ENCODE results near the gene PRKAG2.

The PRKAG2 gene

DNA sequence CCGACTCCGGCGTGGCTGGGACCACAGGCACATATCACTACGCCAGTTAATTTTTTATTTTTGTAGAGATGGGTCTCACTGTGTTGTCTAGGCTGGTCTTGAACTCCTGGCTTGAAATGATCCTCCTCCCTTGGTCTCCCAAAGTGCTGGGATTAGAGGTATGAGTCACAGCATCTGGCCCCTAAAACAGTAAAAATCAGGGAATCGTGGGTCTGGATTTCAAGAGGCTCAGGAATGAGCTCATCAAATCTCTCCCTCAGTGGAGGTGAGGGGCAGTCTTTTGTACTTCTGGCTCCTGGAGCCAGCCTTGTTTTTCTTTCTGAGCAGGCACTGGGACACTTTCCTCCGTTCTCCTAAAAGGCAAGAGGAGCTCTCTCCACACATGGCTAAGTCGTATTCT lies 325.1 kb downstream of the PRKAG2 start:
- TF ChIP-seq, protein P1, sequence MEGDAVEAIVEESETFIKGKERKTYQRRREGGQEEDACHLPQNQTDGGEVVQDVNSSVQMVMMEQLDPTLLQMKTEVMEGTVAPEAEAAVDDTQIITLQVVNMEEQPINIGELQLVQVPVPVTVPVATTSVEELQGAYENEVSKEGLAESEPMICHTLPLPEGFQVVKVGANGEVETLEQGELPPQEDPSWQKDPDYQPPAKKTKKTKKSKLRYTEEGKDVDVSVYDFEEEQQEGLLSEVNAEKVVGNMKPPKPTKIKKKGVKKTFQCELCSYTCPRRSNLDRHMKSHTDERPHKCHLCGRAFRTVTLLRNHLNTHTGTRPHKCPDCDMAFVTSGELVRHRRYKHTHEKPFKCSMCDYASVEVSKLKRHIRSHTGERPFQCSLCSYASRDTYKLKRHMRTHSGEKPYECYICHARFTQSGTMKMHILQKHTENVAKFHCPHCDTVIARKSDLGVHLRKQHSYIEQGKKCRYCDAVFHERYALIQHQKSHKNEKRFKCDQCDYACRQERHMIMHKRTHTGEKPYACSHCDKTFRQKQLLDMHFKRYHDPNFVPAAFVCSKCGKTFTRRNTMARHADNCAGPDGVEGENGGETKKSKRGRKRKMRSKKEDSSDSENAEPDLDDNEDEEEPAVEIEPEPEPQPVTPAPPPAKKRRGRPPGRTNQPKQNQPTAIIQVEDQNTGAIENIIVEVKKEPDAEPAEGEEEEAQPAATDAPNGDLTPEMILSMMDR (IDR thresholded peaks at IDR 0.05): no peak
- no peak for DNase-seq (ENCODE audit: low spot score)
- Histone ChIP-seq H3K27ac (no peak overlapping the region), H3K4me3 (no peak overlapping the region)

- Histone ChIP-seq H3K27ac (no peak overlapping the region), H3K4me3 (no peak overlapping the region)
- no peak for DNase-seq (ENCODE audit: low spot score)
- TF ChIP-seq, protein P1 (IDR thresholded peaks at IDR 0.05): no peak
Observed at GRCh38 chr7:151550656-151551286, 326.1 kb downstream of the PRKAG2 start.

- TF ChIP-seq, protein P1 (IDR thresholded peaks at IDR 0.05): no peak
- Histone ChIP-seq H3K27ac (no peak overlapping the region), H3K4me3 (no peak overlapping the region)
- DNase-seq (ENCODE audit: low spot score): no peak
Observed at GRCh38 chr7:151549644-151550043, 327.3 kb downstream of the PRKAG2 start.

- no peak for DNase-seq (ENCODE audit: low spot score)
- H3K27ac ChIP-seq: no peak overlapping the region
- TF ChIP-seq, protein P1 (IDR thresholded peaks at IDR 0.05): no peak
- no peak overlapping the region for H3K4me3 ChIP-seq
Observed at GRCh38 chr7:151549083-151549482, 327.8 kb downstream of the PRKAG2 start.

- H3K27ac ChIP-seq: no peak overlapping the region
- no peak overlapping the region for H3K4me3 ChIP-seq
- DNase-seq (ENCODE audit: low spot score): no peak
- TF ChIP-seq, protein P1 (IDR thresholded peaks at IDR 0.05): no peak
Observed at GRCh38 chr7:151544183-151544582, 332.7 kb downstream of the PRKAG2 start.

- no peak overlapping the region for H3K27ac ChIP-seq
- DNase-seq (ENCODE audit: low spot score): no peak
- no peak overlapping the region for H3K4me3 ChIP-seq
- TF ChIP-seq, protein P1 (IDR thresholded peaks at IDR 0.05): no peak
Observed at GRCh38 chr7:151542606-151543130, 334.2 kb downstream of the PRKAG2 start.

All from coronary artery (tissue), 2 donors.